ENCODE data around the gene PACS1.

DNA sequence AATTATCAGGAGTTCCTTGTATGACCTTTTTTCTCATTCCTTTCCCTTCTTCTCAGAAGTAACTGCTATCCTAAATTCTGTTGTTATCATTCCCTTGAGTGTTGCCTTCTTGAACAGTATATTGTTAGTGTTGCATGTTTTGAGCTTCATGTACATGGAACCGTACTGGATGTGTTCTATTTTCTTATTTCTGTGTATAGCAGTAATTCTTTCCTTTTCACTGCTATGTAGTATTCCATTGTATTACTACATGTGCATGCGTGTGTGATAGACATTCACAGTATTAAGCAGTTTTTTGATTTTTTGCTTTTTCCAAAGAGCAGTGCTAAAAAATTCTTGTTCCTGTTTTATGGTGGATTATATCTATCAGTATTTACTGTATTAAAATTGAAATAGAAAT lies 108.1 kb downstream of the PACS1 start:
- no peak for TF ChIP-seq CTCF (IDR thresholded peaks at IDR 0.05 in 2 of 3, conservative IDR thresholded peaks at IDR 0.05 in 1 of 3; ENCODE audit: borderline replicate concordance in 1 of 3, insufficient read depth in 1 of 3, low read depth in 2 of 3, low read length in 2 of 3)
- no peak for TF ChIP-seq EZH2 (IDR thresholded peaks at IDR 0.05)
- TF ChIP-seq RAD21 (IDR thresholded peaks at IDR 0.05; ENCODE audit: low read depth): no peak

All from HCT116 (cell line).